IMR-90 (cell line): Measurements from ENCODE around the gene ATP6V1F. TPM values are rescaled to one million over a fixed set of nuclear protein-coding genes. Genes with fewer than 3 reads are reported as not detected.

Experiments used
- ATAC-seq: fragments of 200-7000 bp; cut with Tn5 transposase; 2 replicates; pipeline ENCODE4 v1.9.1; 2020; ENCODE audit warnings: low read depth, mild to moderate bottlenecking, moderate library complexity
- BruUV-seq: library from RNA; stranded (reverse); fragments of 400-500 nt; replicated peaks from 2 replicates; lab custom pipeline; 2021; lab: Mats Ljungman, UMichigan
- CTCF ChIA-PET: fragments of 300-600 bp; formaldehyde crosslinking; extraction: SDS; loops from one replicate; lab custom pipeline; 2021; ENCODE audit warnings: antibody characterized with exemption; lab: Yijun Ruan, JAX
- POLR2A ChIA-PET: fragments of 300-600 bp; sonication (Branson Sonifier 250); formaldehyde crosslinking; loops from one replicate; lab custom pipeline; 2022; ENCODE audit warnings: antibody characterized with exemption; ENCODE audit not compliant: unreplicated experiment; lab: Charles Lee
- DNase-seq: peaks from one replicate; pipeline ENCODE4 v3.0.0; 2013
- H2AFZ ChIP-seq: replicated peaks from 2 replicates; pipeline ENCODE3; 2013; ENCODE audit warnings: low read length, mild to moderate bottlenecking; ENCODE audit not compliant: poor library complexity
- H2AK5ac ChIP-seq: 2 replicates; pipeline ENCODE4 v1.6.1; 2013; ENCODE audit warnings: low read depth, low read length, inconsistent platforms
- H2AK9ac ChIP-seq: replicated peaks from 2 replicates; pipeline ENCODE3; 2013; ENCODE audit warnings: mild to moderate bottlenecking, low read depth, low read length, moderate library complexity; ENCODE audit not compliant: poor library complexity
- H2BK120ac ChIP-seq: 2 replicates; pipeline ENCODE4 v1.6.1; 2013; ENCODE audit warnings: low read depth, low read length, inconsistent platforms
- H2BK15ac ChIP-seq: 3 replicates; pipeline ENCODE4 v1.6.1; 2013; ENCODE audit warnings: low read depth, low read length, inconsistent platforms
- H2BK20ac ChIP-seq: 2 replicates; pipeline ENCODE4 v1.6.1; 2013; ENCODE audit warnings: low read depth, mild to moderate bottlenecking, inconsistent platforms, low read length, moderate library complexity
- H2BK5ac ChIP-seq: 2 replicates; pipeline ENCODE4 v1.6.1; 2013; ENCODE audit warnings: mild to moderate bottlenecking, low read depth, low read length, inconsistent platforms; ENCODE audit not compliant: poor library complexity, severe bottlenecking
- H3K14ac ChIP-seq: replicated peaks from 2 replicates; pipeline ENCODE4 v1.6.1; 2013; ENCODE audit warnings: low read depth, low read length, inconsistent platforms
- H3K18ac ChIP-seq: 2 replicates; pipeline ENCODE4 v1.6.1; 2013; ENCODE audit warnings: low read depth, low read length, control low read depth
- H3K23ac ChIP-seq: 2 replicates; pipeline ENCODE4 v1.6.1; 2013; ENCODE audit warnings: low read depth, low read length, inconsistent platforms
- H3K27ac ChIP-seq: 2 replicates; pipeline ENCODE4 v1.5.1; 2013; ENCODE audit warnings: mild to moderate bottlenecking, control low read depth, low read length; ENCODE audit not compliant: insufficient read depth
- H3K27me3 ChIP-seq: 2 replicates; pipeline ENCODE4 v1.6.1; 2013; ENCODE audit warnings: low read length; ENCODE audit not compliant: control insufficient read depth, insufficient read depth
- H3K36me3 ChIP-seq: 2 replicates; pipeline ENCODE4 v1.6.1; 2013; ENCODE audit warnings: low read length, mixed read lengths; ENCODE audit not compliant: control insufficient read depth, insufficient read depth
- H3K4ac ChIP-seq: 2 replicates; pipeline ENCODE4 v1.6.1; 2013; ENCODE audit warnings: low read depth, low read length, inconsistent platforms
- H3K4me1 ChIP-seq: 2 replicates; pipeline ENCODE4 v1.6.1; 2013; ENCODE audit warnings: low read length, mixed read lengths; ENCODE audit not compliant: control insufficient read depth, insufficient read depth
- H3K4me2 ChIP-seq: 2 replicates; pipeline ENCODE4 v1.6.1; 2013; ENCODE audit warnings: low read depth, mild to moderate bottlenecking, control low read depth, low read length, moderate library complexity
- H3K4me3 ChIP-seq: 2 replicates; pipeline ENCODE4 v1.5.1; 2013; ENCODE audit warnings: low read depth, mild to moderate bottlenecking, control low read depth, low read length, moderate library complexity; ENCODE audit not compliant: insufficient read depth
- H3K56ac ChIP-seq: 2 replicates; pipeline ENCODE4 v1.6.1; 2013; ENCODE audit warnings: low read length, inconsistent platforms; ENCODE audit not compliant: insufficient read depth; ENCODE audit errors: extremely low read depth
- H3K79me1 ChIP-seq, 2 experiments: 2 replicates each; pipeline ENCODE4 v1.6.1; 2013; ENCODE audit warnings: low read length in 2 of 2, inconsistent platforms in 1 of 2, low read depth in 1 of 2
- H3K9ac ChIP-seq: 2 replicates; pipeline ENCODE4 v1.6.1; 2013; ENCODE audit warnings: low read depth, low read length, control low read depth
- H3K9me1 ChIP-seq: 2 replicates; pipeline ENCODE4 v1.6.1; 2013; ENCODE audit warnings: low read length, inconsistent platforms; ENCODE audit not compliant: insufficient read depth
- H3K9me3 ChIP-seq: 2 replicates; pipeline ENCODE4 v1.6.1; 2013; ENCODE audit warnings: low read length; ENCODE audit not compliant: control insufficient read depth, insufficient read depth
- H4K20me1 ChIP-seq: 2 replicates; pipeline ENCODE4 v1.6.1; 2013; ENCODE audit warnings: low read length, inconsistent platforms; ENCODE audit not compliant: insufficient read depth
- H4K5ac ChIP-seq: 2 replicates; pipeline ENCODE4 v1.6.1; 2013; ENCODE audit warnings: mild to moderate bottlenecking, low read depth, low read length, control low read depth
- H4K8ac ChIP-seq, 2 experiments: 2 replicates each; pipeline ENCODE4 v1.6.1; 2013; ENCODE audit warnings: low read depth in 2 of 2, low read length in 2 of 2, control low read depth in 1 of 2, inconsistent platforms in 1 of 2
- H4K91ac ChIP-seq: 2 replicates; pipeline ENCODE4 v1.6.1; 2013; ENCODE audit warnings: low read depth, low read length, inconsistent platforms; ENCODE audit not compliant: insufficient read depth
- BHLHE40 ChIP-seq: fragments of 150-350 bp; IDR thresholded peaks from 2 replicates; pipeline ENCODE4 v1.6.1; 2016; ENCODE audit warnings: mild to moderate bottlenecking, low read depth, low read length
- CEBPB ChIP-seq: IDR thresholded peaks from 2 replicates; pipeline ENCODE4 v1.6.1; 2012; ENCODE audit warnings: low read depth, low read length, improper control_type of control experiment
- CHD1 ChIP-seq: IDR thresholded peaks from 2 replicates; pipeline ENCODE4 v1.6.1; 2012; ENCODE audit warnings: low read depth, low read length, improper control_type of control experiment
- CTCF ChIP-seq: conservative IDR thresholded peaks from 2 replicates; pipeline ENCODE4 v1.5.1; 2012; ENCODE audit warnings: mild to moderate bottlenecking, low read depth, low read length, improper control_type of control experiment
- FOS ChIP-seq: fragments of 150-350 bp; IDR thresholded peaks from 2 replicates; pipeline ENCODE4 v1.6.1; 2016; ENCODE audit warnings: low read depth, low read length
- MAFK ChIP-seq: IDR thresholded peaks from 2 replicates; pipeline ENCODE4 v1.6.1; 2012; ENCODE audit warnings: low read depth, low read length, improper control_type of control experiment
- MAZ ChIP-seq: IDR thresholded peaks from 2 replicates; pipeline ENCODE4 v1.6.1; 2012; ENCODE audit warnings: low read depth, mild to moderate bottlenecking, low read length, improper control_type of control experiment, moderate library complexity, borderline replicate concordance
- NFE2L2 ChIP-seq: fragments of 150-350 bp; IDR thresholded peaks from 2 replicates; pipeline ENCODE4 v1.6.1; 2016; ENCODE audit warnings: low read depth, mild to moderate bottlenecking, low read length
- POLR2A ChIP-seq: IDR thresholded peaks from 2 replicates; pipeline ENCODE4 v1.6.1; 2012; ENCODE audit warnings: mild to moderate bottlenecking, low read depth, low read length
- RAD21 ChIP-seq: IDR thresholded peaks from 2 replicates; pipeline ENCODE4 v1.6.1; 2012; ENCODE audit warnings: low read length, improper control_type of control experiment
- RCOR1 ChIP-seq: IDR thresholded peaks from 2 replicates; pipeline ENCODE4 v1.6.1; 2012; ENCODE audit warnings: mild to moderate bottlenecking, low read length, improper control_type of control experiment; ENCODE audit not compliant: insufficient replicate concordance
- RFX5 ChIP-seq: IDR thresholded peaks from 2 replicates; pipeline ENCODE4 v1.8.0; 2012; ENCODE audit warnings: low read depth, mild to moderate bottlenecking, low read length, moderate library complexity
- WGBS, 2 experiments: methylation state at CpG; one replicate each; pipeline versions ENCODE4 v1.1.5 to v1.1.7; 2013; ENCODE audit warnings: missing lambda C conversion rate in 2 of 2; ENCODE audit not compliant: insufficient read length in 1 of 2; ENCODE audit errors: extremely low coverage in 2 of 2; 5-methylcytosine and 5-hydroxymethylcytosine counted together
- dilution Hi-C: fragments of 300-500 bp; cut with HindIII; formaldehyde crosslinking; loops from one replicate; pipeline ENCODE4 v1.14.3; 2018; ENCODE audit warnings: low sequenced_read_pairs; ENCODE audit not compliant: unreplicated experiment
- in situ Hi-C: fragments of 300-500 bp; cut with MboI; formaldehyde crosslinking; loops from 3 replicates; pipeline ENCODE4 v1.14.3; 2019; ENCODE audit warnings: low sequenced_read_pairs, inconsistent platforms, mixed read lengths
- intact Hi-C: fragments of 100-400 bp; cut with micrococcal nuclease; formaldehyde crosslinking; loops from 2 replicates; pipeline ENCODE4 v1.10.0; 2022
- polyA plus RNA-seq, 3 experiments: library from polyadenylated mRNA; depleted of rRNA; stranded (reverse); fragments of >200 nt; gene quantifications; 2 replicates each; pipeline ENCODE4 v1.2.3, GENCODE V29; 2012; ENCODE audit warnings: low replicate concordance in 1 of 3
- total RNA-seq: library from RNA; depleted of rRNA; stranded (reverse); fragments of >200 nt; gene quantifications from 2 replicates; pipeline ENCODE4 v1.2.3, GENCODE V29; 2012

ATP6V1F gene
- total and polyA plus RNA-seq, 2 of the 4 experiments (the other 2 are of a cell fraction): 104 to 321 TPM

GRCh38 chr7:128826916-128827247, 35.8 kb upstream of the ATP6V1F start:
- Histone ChIP-seq H2AK5ac (peak overlapping the region; percentile 98), H3K14ac (peak overlapping the region; percentile 78), H2AFZ (peak overlapping the region; percentile 82), H3K4me3 (no peak overlapping the region), H3K4me1 (peaks cover 24% of the 10 kb centered on the region), H3K9me1 (peaks cover 14% of the 10 kb centered on the region), H2BK15ac (peak overlapping the region; percentile 98; the same call in 2 of the 3 replicates), H3K4me2 (no peak overlapping the region), H3K27ac (peak overlapping the region; percentile 28; the same call in 1 of the 2 replicates), H2BK20ac (peak overlapping the region; percentile 97), H3K9ac (no peak overlapping the region), H3K23ac (peak overlapping the region; percentile 83), H2AK9ac (peak overlapping the region; percentile 98), H3K4ac (peak overlapping the region; percentile 93), H3K27me3 (no peaks in the 10 kb centered on the region), H4K91ac (peak overlapping the region; percentile 94), H2BK120ac (peak overlapping the region; percentile 92), H4K8ac (peak overlapping the region; percentile 5 to 81), H3K79me1 (peaks cover 0 to 27% of the 10 kb centered on the region in 2 experiments; a peak in 2 of 4 replicates), H3K9me3 (no peaks in the 10 kb centered on the region), H4K20me1 (peaks cover 28% of the 10 kb centered on the region), H3K36me3 (no peaks in the 10 kb centered on the region), H4K5ac (peak overlapping the region; percentile 38), H3K18ac (peak overlapping the region; percentile 38), H2BK5ac (peak overlapping the region; percentile 93), H3K56ac (no peak overlapping the region)
- ChIA-PET CTCF (interaction anchor here (1.0 kb wide), 1 partner anchor 57 kb away, joined by 6 read pairs; no protein-coding TSS in a partner anchor), POLR2A (interaction anchor here (1.0 kb wide), 1 partner anchor 36 kb away, joined by 3 read pairs; the partner anchor contains the start of gene ATP6V1F)
- dilution Hi-C loops: no loop called here
- intact Hi-C loops: loop anchor here (5.0 kb wide), 1 partner anchor 35 kb away; the partner anchor contains the start of gene CCDC136
- ATAC-seq (no peak), DNase-seq (no peak)
- in situ Hi-C loops: no loop called here
- no TSS peak for BruUV-seq
- no CpG with 5 or more reads among the region's 1 CpG for WGBS, 2 experiments
- no peak for TF ChIP-seq RFX5
- TF ChIP-seq FOS: no peak
- no peak for TF ChIP-seq BHLHE40
- TF ChIP-seq NFE2L2: no peak
- TF ChIP-seq MAZ: no peak
- no peak for TF ChIP-seq CTCF
- no peak for TF ChIP-seq RCOR1
- no peak for TF ChIP-seq CEBPB
- no peak for TF ChIP-seq RAD21
- TF ChIP-seq CHD1: no peak
- TF ChIP-seq MAFK: no peak
- TF ChIP-seq POLR2A: no peak
